WERI-Rb-1 (cell line): Measurements from ENCODE around the gene SNRPB.

Experiments
- DNase-seq: peaks from one replicate; pipeline ENCODE4 v3.0.0-alpha.2; 2020
- H3K27ac ChIP-seq: fragments of 250-450 bp; sonication (Bioruptor Pico); 2 replicates; pipeline ENCODE4 v1.5.1; 2020; ENCODE audit warnings: mild to moderate bottlenecking, moderate library complexity
- H3K27me3 ChIP-seq: fragments of 250-450 bp; sonication (Bioruptor Pico); 2 replicates; pipeline ENCODE4 v1.5.1; 2021; ENCODE audit warnings: mild to moderate bottlenecking, low read depth, moderate library complexity; ENCODE audit not compliant: insufficient read depth, severe bottlenecking
- H3K36me3 ChIP-seq: fragments of 250-450 bp; sonication (Bioruptor Pico); 2 replicates; pipeline ENCODE4 v1.5.1; 2020; ENCODE audit warnings: mild to moderate bottlenecking, moderate library complexity
- H3K4me3 ChIP-seq: 2 replicates; pipeline ENCODE4 v1.5.1; 2011; ENCODE audit warnings: low read depth, mild to moderate bottlenecking, control low read depth, low read length
- H3K9me3 ChIP-seq: fragments of 250-450 bp; sonication (Bioruptor Pico); 2 replicates; pipeline ENCODE4 v1.5.1; 2021; ENCODE audit warnings: mild to moderate bottlenecking, moderate library complexity; ENCODE audit not compliant: severe bottlenecking
- CTCF ChIP-seq: IDR thresholded peaks from 2 replicates; pipeline ENCODE4 v1.5.1; 2011; ENCODE audit warnings: low read depth, mild to moderate bottlenecking, control low read depth, inconsistent platforms, low read length

Gene SNRPB

GRCh38 chr20:2451939-2452732 lies 18.5 kb downstream of the SNRPB start:
- no peak overlapping the region for H3K4me3 ChIP-seq
- H3K27ac ChIP-seq, result no peak overlapping the region
- no peaks in the 10 kb centered on the region for H3K27me3 ChIP-seq
- peak; percentile 86 for TF ChIP-seq CTCF
- H3K9me3 ChIP-seq, result no peaks in the 10 kb centered on the region
- H3K36me3 ChIP-seq, result no peaks in the 10 kb centered on the region
- DNase-seq, result peak; percentile 85

GRCh38 chr20:2451422-2451821 lies 19.2 kb downstream of the SNRPB start:
- H3K27me3 ChIP-seq, result no peaks in the 10 kb centered on the region
- no peaks in the 10 kb centered on the region for H3K9me3 ChIP-seq
- no peak overlapping the region for H3K4me3 ChIP-seq
- no peak for TF ChIP-seq CTCF
- H3K27ac ChIP-seq, result no peak overlapping the region
- no peak for DNase-seq
- no peaks in the 10 kb centered on the region for H3K36me3 ChIP-seq

GRCh38 chr20:2449386-2449785 lies 21.2 kb downstream of the SNRPB start:
- no peak for TF ChIP-seq CTCF
- no peak for DNase-seq
- H3K27ac ChIP-seq, result no peak overlapping the region
- H3K27me3 ChIP-seq, result no peaks in the 10 kb centered on the region
- no peaks in the 10 kb centered on the region for H3K9me3 ChIP-seq
- H3K36me3 ChIP-seq, result no peaks in the 10 kb centered on the region
- H3K4me3 ChIP-seq, result no peak overlapping the region

GRCh38 chr20:2446845-2447244 lies 23.7 kb downstream of the SNRPB start:
- DNase-seq, result no peak
- Histone ChIP-seq H3K27ac (no peak overlapping the region), H3K36me3 (no peaks in the 10 kb centered on the region), H3K9me3 (no peaks in the 10 kb centered on the region), H3K27me3 (no peaks in the 10 kb centered on the region), H3K4me3 (no peak overlapping the region)
- TF ChIP-seq CTCF, result no peak

GRCh38 chr20:2431185-2431584 lies 39.4 kb downstream of the SNRPB start:
- no peak for DNase-seq
- no peaks in the 10 kb centered on the region for H3K27me3 ChIP-seq
- no peaks in the 10 kb centered on the region for H3K9me3 ChIP-seq
- no peak overlapping the region for H3K4me3 ChIP-seq
- no peak for TF ChIP-seq CTCF
- no peaks in the 10 kb centered on the region for H3K36me3 ChIP-seq
- H3K27ac ChIP-seq, result no peak overlapping the region

- no peaks in the 10 kb centered on the region for H3K27me3 ChIP-seq
- TF ChIP-seq CTCF, result no peak
- H3K9me3 ChIP-seq, result no peaks in the 10 kb centered on the region
- no peak for DNase-seq
- H3K27ac ChIP-seq, result no peak overlapping the region
- H3K36me3 ChIP-seq, result no peaks in the 10 kb centered on the region
- H3K4me3 ChIP-seq, result no peak overlapping the region
These were observed 40.1 kb downstream of the SNRPB start for GRCh38 chr20:2430538-2430937.
